ENCODE measurements around the gene TM4SF5.

Gene TM4SF5

GRCh38 chr17:4789701-4789950 lies 17.9 kb downstream of the TM4SF5 start:
- Mint-ChIP-seq H3K4me3 (peak overlapping the region; percentile 88), H3K27me3 (ENCODE audit: low read depth, poor library complexity) (peaks cover 52% of the 10 kb centered on the region), H3K9me3 (peaks cover 10% of the 10 kb centered on the region), H3K4me1 (peaks cover 40% of the 10 kb centered on the region), H3K36me3 (ENCODE audit: low read depth) (no peaks in the 10 kb centered on the region), H3K27ac (no peak overlapping the region)
- TF ChIP-seq, protein P1, sequence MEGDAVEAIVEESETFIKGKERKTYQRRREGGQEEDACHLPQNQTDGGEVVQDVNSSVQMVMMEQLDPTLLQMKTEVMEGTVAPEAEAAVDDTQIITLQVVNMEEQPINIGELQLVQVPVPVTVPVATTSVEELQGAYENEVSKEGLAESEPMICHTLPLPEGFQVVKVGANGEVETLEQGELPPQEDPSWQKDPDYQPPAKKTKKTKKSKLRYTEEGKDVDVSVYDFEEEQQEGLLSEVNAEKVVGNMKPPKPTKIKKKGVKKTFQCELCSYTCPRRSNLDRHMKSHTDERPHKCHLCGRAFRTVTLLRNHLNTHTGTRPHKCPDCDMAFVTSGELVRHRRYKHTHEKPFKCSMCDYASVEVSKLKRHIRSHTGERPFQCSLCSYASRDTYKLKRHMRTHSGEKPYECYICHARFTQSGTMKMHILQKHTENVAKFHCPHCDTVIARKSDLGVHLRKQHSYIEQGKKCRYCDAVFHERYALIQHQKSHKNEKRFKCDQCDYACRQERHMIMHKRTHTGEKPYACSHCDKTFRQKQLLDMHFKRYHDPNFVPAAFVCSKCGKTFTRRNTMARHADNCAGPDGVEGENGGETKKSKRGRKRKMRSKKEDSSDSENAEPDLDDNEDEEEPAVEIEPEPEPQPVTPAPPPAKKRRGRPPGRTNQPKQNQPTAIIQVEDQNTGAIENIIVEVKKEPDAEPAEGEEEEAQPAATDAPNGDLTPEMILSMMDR (IDR thresholded peaks at IDR 0.05): no peak
- DNase-seq: no peak

DNA sequence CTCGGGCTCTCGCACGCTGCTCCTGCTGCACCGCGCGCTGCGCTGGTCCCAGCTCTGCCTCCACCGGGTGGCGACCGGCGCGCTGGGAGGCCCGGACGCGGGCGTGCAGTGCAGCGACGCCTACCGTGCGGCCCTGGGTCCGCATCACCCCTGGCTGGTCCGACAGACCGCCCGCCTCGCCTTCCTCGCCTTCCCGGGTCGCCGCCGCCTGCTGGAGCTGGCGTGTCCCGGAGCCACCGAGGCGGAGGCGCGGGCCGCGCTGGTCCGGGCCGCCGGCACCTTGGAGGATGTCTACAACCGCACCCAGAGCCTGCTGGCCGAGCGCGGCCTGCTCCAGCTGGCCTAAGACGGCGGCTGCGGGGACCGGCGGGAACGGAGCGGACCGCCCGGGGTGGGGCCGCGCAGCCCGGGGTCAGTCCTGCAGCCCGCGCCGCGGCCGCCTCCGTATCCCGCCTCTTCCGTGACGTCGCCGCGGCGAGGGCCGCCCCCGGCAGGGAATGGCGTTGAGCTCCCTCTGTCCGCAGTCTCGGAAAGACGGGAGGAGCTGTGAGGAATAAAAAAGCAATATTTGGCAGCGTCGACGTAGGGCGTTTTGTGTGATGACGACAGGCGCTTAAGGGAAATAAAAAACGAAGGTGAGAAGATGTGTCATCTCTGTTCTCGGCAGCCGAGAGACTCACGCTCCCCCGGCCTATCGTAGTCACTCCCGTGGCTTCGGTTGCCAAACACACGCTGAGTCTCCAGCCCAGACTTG lies 18.4 kb downstream of the TM4SF5 start:
- Mint-ChIP-seq H3K4me1 (peaks cover 40% of the 10 kb centered on the region), H3K9me3 (peaks cover 13% of the 10 kb centered on the region), H3K27ac (peak overlapping the region; percentile 66), H3K36me3 (ENCODE audit: low read depth) (no peaks in the 10 kb centered on the region), H3K27me3 (ENCODE audit: low read depth, poor library complexity) (peaks cover 52% of the 10 kb centered on the region), H3K4me3 (peak overlapping the region; percentile 88)
- TF ChIP-seq, protein P1 (IDR thresholded peaks at IDR 0.05): peak; percentile 61
- DNase-seq: peak; percentile 89

GRCh38 chr17:4790705-4791088 lies 19.0 kb downstream of the TM4SF5 start:
- TF ChIP-seq, protein P1 (IDR thresholded peaks at IDR 0.05): no peak
- H3K27me3 Mint-ChIP-seq (ENCODE audit: low read depth, poor library complexity): peaks cover 52% of the 10 kb centered on the region
- H3K27ac Mint-ChIP-seq: no peak overlapping the region
- H3K9me3 Mint-ChIP-seq: peaks cover 15% of the 10 kb centered on the region
- peak overlapping the region; percentile 88 for H3K4me3 Mint-ChIP-seq
- H3K4me1 Mint-ChIP-seq: peaks cover 41% of the 10 kb centered on the region
- no peak for DNase-seq
- H3K36me3 Mint-ChIP-seq (ENCODE audit: low read depth): peaks cover 1% of the 10 kb centered on the region

GRCh38 chr17:4795168-4795567 lies 23.5 kb downstream of the TM4SF5 start:
- TF ChIP-seq, protein P1 (IDR thresholded peaks at IDR 0.05): no peak
- Mint-ChIP-seq H3K4me3 (no peak overlapping the region), H3K27me3 (ENCODE audit: low read depth, poor library complexity) (peaks cover 33% of the 10 kb centered on the region), H3K9me3 (peaks cover 19% of the 10 kb centered on the region), H3K36me3 (ENCODE audit: low read depth) (peaks cover 21% of the 10 kb centered on the region), H3K27ac (no peak overlapping the region), H3K4me1 (peaks cover 20% of the 10 kb centered on the region)
- DNase-seq: no peak

GRCh38 chr17:4796552-4796920 lies 24.9 kb downstream of the TM4SF5 start:
- TF ChIP-seq, protein P1 (IDR thresholded peaks at IDR 0.05): no peak
- peaks cover 26% of the 10 kb centered on the region for H3K4me1 Mint-ChIP-seq

More at GRCh38 chr17:4796552-4796920, 24.9 kb downstream of the TM4SF5 start:
- H3K4me3 Mint-ChIP-seq: peak overlapping the region; percentile 100
- DNase-seq: peak; percentile 57
- peaks cover 25% of the 10 kb centered on the region for H3K27me3 Mint-ChIP-seq (ENCODE audit: low read depth, poor library complexity)
- peak overlapping the region; percentile 99 for H3K27ac Mint-ChIP-seq
- H3K9me3 Mint-ChIP-seq: peaks cover 19% of the 10 kb centered on the region
- peaks cover 26% of the 10 kb centered on the region for H3K36me3 Mint-ChIP-seq (ENCODE audit: low read depth)
